SK-N-SH (cell line): ENCODE measurements around the gene GLIPR1L1. TPM values are rescaled to one million over a fixed set of nuclear protein-coding genes. Genes with fewer than 3 reads are reported as not detected.

ENCODE experiments used
- CTCF ChIA-PET: fragments of 300-600, 350-600 bp; formaldehyde crosslinking; extraction: SDS; loops from one replicate; lab custom pipeline; 2021; lab: Yijun Ruan, JAX
- POLR2A ChIA-PET: fragments of 350-600 bp; sonication (Branson Sonifier 250); formaldehyde crosslinking; extraction: SDS; loops from one replicate; lab custom pipeline; 2020; ENCODE audit warnings: antibody characterized with exemption, inconsistent platforms; lab: Yijun Ruan, JAX
- DNase-seq: peaks from one replicate; pipeline ENCODE4 v3.0.0; 2012
- H2AFZ ChIP-seq: fragments of 200-600 bp; sonication (generic); 2 replicates; pipeline ENCODE4 v1.8.1; 2016; ENCODE audit warnings: antibody characterized with exemption, mild to moderate bottlenecking, low read depth
- H3F3A ChIP-seq: fragments of 200-600 bp; sonication (generic); replicated peaks from 2 replicates; pipeline ENCODE3; 2016; ENCODE audit warnings: antibody characterized with exemption, mild to moderate bottlenecking; ENCODE audit not compliant: insufficient read depth
- H3K27ac ChIP-seq, 2 experiments: fragments of 200-500 bp in 1 of 2; fragments of 200-600 bp in 1 of 2; sonication (Bioruptor generic) in 1 of 2; sonication (generic), shearing (Covaris generic) in 1 of 2; 2 replicates each; pipeline versions ENCODE4 v1.5.1 to v1.6.1; 2014 to 2016; ENCODE audit warnings: low read depth in 2 of 2, inconsistent platforms in 1 of 2, low read length in 1 of 2, mild to moderate bottlenecking in 1 of 2, mixed read lengths in 1 of 2
- H3K27me3 ChIP-seq: fragments of 200-600 bp; sonication (generic), shearing (Covaris generic); 2 replicates; pipeline ENCODE4 v1.6.1; 2016; ENCODE audit warnings: mixed run types; ENCODE audit not compliant: insufficient read depth
- H3K36me3 ChIP-seq, 2 experiments: fragments of 200-500 bp in 1 of 2; fragments of 200-600 bp in 1 of 2; sonication (Bioruptor generic) in 1 of 2; sonication (generic) in 1 of 2; replicated peaks in 1 of 2; 2 replicates each; pipeline versions ENCODE3 to v1.5.1; 2014 to 2016; ENCODE audit warnings: low read length in 1 of 2, mild to moderate bottlenecking in 1 of 2; ENCODE audit not compliant: insufficient read depth in 2 of 2, control insufficient read depth in 1 of 2
- H3K4me1 ChIP-seq, 2 experiments: fragments of 200-500 bp in 1 of 2; fragments of 200-600 bp in 1 of 2; sonication (Bioruptor generic) in 1 of 2; sonication (generic), shearing (Covaris generic) in 1 of 2; 2 replicates each; pipeline versions ENCODE4 v1.5.1 to v1.6.1; 2014 to 2016; ENCODE audit warnings: low read depth in 1 of 2, low read length in 1 of 2, mixed run types in 1 of 2; ENCODE audit not compliant: insufficient read depth in 2 of 2, control insufficient read depth in 1 of 2
- H3K4me2 ChIP-seq: fragments of 200-600 bp; sonication (generic), shearing (Covaris generic); 2 replicates; pipeline ENCODE4 v1.6.1; 2017; ENCODE audit warnings: mixed run types
- H3K4me3 ChIP-seq, 2 experiments: fragments of 200-500 bp in 1 of 2; fragments of 200-600 bp in 1 of 2; sonication (Bioruptor generic) in 1 of 2; sonication (generic), shearing (Covaris generic) in 1 of 2; 2 replicates each; pipeline versions ENCODE4 v1.5.1 to v1.8.1; 2014 to 2016; ENCODE audit warnings: low read depth in 2 of 2, inconsistent platforms in 1 of 2, low read length in 1 of 2, mild to moderate bottlenecking in 1 of 2, mixed read lengths in 1 of 2, moderate library complexity in 1 of 2
- H3K79me2 ChIP-seq: fragments of 200-600 bp; sonication (generic); 2 replicates; pipeline ENCODE4 v1.8.1; 2017; ENCODE audit warnings: mild to moderate bottlenecking; ENCODE audit not compliant: insufficient read depth
- H3K9ac ChIP-seq: fragments of 200-600 bp; sonication (generic); 2 replicates; pipeline ENCODE4 v1.6.1; 2017; ENCODE audit warnings: mixed run types
- H3K9me2 ChIP-seq: fragments of 200-600 bp; sonication (generic); 2 replicates; pipeline ENCODE4 v1.6.1; 2017; ENCODE audit warnings: mixed run types
- H3K9me3 ChIP-seq: fragments of 200-600 bp; sonication (generic); 2 replicates; pipeline ENCODE4 v1.6.1; 2017; ENCODE audit warnings: mixed run types, mild to moderate bottlenecking, moderate library complexity
- H4K20me1 ChIP-seq: fragments of 200-600 bp; sonication (generic); 2 replicates; pipeline ENCODE4 v1.6.1; 2017; ENCODE audit warnings: mild to moderate bottlenecking, mixed run types; ENCODE audit not compliant: insufficient read depth
- CHD2 ChIP-seq: fragments of 150-350 bp; IDR thresholded peaks from 2 replicates; pipeline ENCODE4 v1.6.1; 2018; ENCODE audit warnings: low read length; ENCODE audit not compliant: partially characterized antibody
- EP300 ChIP-seq, 2 experiments: IDR thresholded peaks; 2 replicates each; pipeline versions ENCODE4 v1.4.0 to v1.6.1; 2012; ENCODE audit warnings: borderline replicate concordance in 1 of 2, low read depth in 1 of 2, low read length in 1 of 2
- GATA2 ChIP-seq: sonication (generic); formaldehyde crosslinking; IDR thresholded peaks from 2 replicates; pipeline ENCODE4 v1.5.0; 2020; ENCODE audit warnings: mild to moderate bottlenecking, missing genetic modification reagents
- MXI1 ChIP-seq: IDR thresholded peaks from 2 replicates; pipeline ENCODE4 v1.6.1; 2012; ENCODE audit warnings: mild to moderate bottlenecking, low read depth, low read length, improper control_type of control experiment
- NFIC ChIP-seq: IDR thresholded peaks from 2 replicates; pipeline ENCODE4 v1.4.0; 2012; ENCODE audit warnings: borderline replicate concordance
- POLR2AphosphoS5 ChIP-seq: IDR thresholded peaks from 2 replicates; pipeline ENCODE4 v1.6.1; 2012; ENCODE audit warnings: low read depth, low read length
- RAD21 ChIP-seq: IDR thresholded peaks from 2 replicates; pipeline ENCODE4 v1.6.1; 2012; ENCODE audit warnings: mild to moderate bottlenecking, low read length
- RCOR1 ChIP-seq: fragments of 150-350 bp; IDR thresholded peaks from 2 replicates; pipeline ENCODE4 v1.6.1; 2017; ENCODE audit warnings: antibody characterized with exemption, low read length
- RFX5 ChIP-seq: IDR thresholded peaks from 2 replicates; pipeline ENCODE4 v1.6.1; 2012; ENCODE audit warnings: mild to moderate bottlenecking, improper control_type of control experiment, low read length
- SIN3A ChIP-seq: IDR thresholded peaks from 2 replicates; pipeline ENCODE4 v1.6.1; 2012; ENCODE audit warnings: low read depth, mild to moderate bottlenecking, low read length, moderate library complexity, borderline replicate concordance
- SMC3 ChIP-seq: IDR thresholded peaks from 2 replicates; pipeline ENCODE4 v1.6.1; 2012; ENCODE audit warnings: low read depth, low read length, improper control_type of control experiment
- TCF12 ChIP-seq: IDR thresholded peaks from 2 replicates; pipeline ENCODE4 v1.4.0; 2012
- TEAD4 ChIP-seq: IDR thresholded peaks from 2 replicates; pipeline ENCODE4 v1.4.0; 2012; ENCODE audit warnings: mild to moderate bottlenecking, borderline replicate concordance; ENCODE audit not compliant: insufficient read depth
- YY1 ChIP-seq: IDR thresholded peaks from 2 replicates; pipeline ENCODE4 v1.4.0; 2012; ENCODE audit warnings: low read depth, mild to moderate bottlenecking
- WGBS: methylation state at CpG from one replicate; pipeline ENCODE4 v1.1.6; 2017; ENCODE audit warnings: low lambda C conversion rate; 5-methylcytosine and 5-hydroxymethylcytosine counted together
- polyA plus RNA-seq, 3 experiments: library from polyadenylated mRNA; depleted of rRNA; stranded (reverse); fragments of >200 nt; gene quantifications; 2 replicates each; pipeline ENCODE4 v1.2.3, GENCODE V29; 2012
- TF ChIP-seq, protein P1 (sequence below): IDR thresholded peaks from 2 replicates; pipeline ENCODE4 v1.6.1; 2012; ENCODE audit warnings: mild to moderate bottlenecking, low read depth, low read length, moderate library complexity
- TF ChIP-seq, protein P2 (sequence below): fragments of 200-600 bp; sonication (generic); IDR thresholded peaks from 2 replicates; pipeline ENCODE4 v1.6.1; 2017; ENCODE audit warnings: antibody characterized with exemption, mild to moderate bottlenecking, moderate library complexity
- TF ChIP-seq, protein P3 (sequence below): IDR thresholded peaks from 2 replicates; pipeline ENCODE4 v1.4.0; 2012; ENCODE audit warnings: low read depth
- TF ChIP-seq, protein P4 (sequence below): IDR thresholded peaks from 2 replicates; pipeline ENCODE4 v1.4.0; 2012; ENCODE audit warnings: low read depth, borderline replicate concordance
- TF ChIP-seq, protein P5 (sequence below): IDR thresholded peaks from 2 replicates; pipeline ENCODE4; 2012
- TF ChIP-seq, protein P6 (sequence below): fragments of 150-350 bp; IDR thresholded peaks from 2 replicates; pipeline ENCODE4 v1.6.1; 2016; ENCODE audit warnings: mild to moderate bottlenecking, low read depth, low read length

Gene GLIPR1L1, protein sequence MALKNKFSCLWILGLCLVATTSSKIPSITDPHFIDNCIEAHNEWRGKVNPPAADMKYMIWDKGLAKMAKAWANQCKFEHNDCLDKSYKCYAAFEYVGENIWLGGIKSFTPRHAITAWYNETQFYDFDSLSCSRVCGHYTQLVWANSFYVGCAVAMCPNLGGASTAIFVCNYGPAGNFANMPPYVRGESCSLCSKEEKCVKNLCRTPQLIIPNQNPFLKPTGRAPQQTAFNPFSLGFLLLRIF
- polyA plus RNA-seq (2012; rRNA removed) = not detected in 2 replicates
- not detected in 2 replicates for polyA plus RNA-seq (2012; cell fraction: cytosol; rRNA removed)
- polyA plus RNA-seq (2012; cell fraction: nucleus; rRNA removed) = not detected in 2 replicates

DNA sequence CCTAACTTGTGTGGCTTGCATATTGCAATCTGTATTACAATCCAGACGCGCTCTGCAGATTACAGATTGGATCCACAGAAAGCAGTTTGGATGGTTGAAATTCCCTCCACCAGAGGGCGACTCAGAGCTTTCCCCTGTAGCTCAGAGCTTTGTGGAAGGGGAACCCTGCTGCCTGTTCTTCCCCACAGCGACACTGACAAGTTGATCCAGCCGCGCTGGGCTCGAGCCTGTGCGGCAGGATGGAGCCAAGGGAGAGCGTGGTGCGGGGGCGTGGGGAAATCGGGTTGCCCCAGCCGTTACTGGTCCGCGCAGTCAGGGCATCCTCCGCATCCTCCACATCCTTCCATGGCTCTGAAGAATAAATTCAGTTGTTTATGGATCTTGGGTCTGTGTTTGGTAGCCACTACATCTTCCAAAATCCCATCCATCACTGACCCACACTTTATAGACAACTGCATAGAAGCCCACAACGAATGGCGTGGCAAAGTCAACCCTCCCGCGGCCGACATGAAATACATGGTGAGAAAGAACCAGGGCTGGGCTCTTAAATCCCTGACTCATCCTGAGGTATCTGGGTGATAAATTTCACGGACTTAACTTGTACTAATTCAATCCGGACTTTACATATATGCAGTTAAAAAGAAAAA is at the start of gene GLIPR1L1:
TSS of gene GLIPR1L1 (plus strand) at position 287 of the 647 bp plus-strand sequence. CDS start at position 346, 59 bp downstream.
- Histone ChIP-seq H3F3A (peaks cover 21% of the 10 kb centered on the region), H3K4me2 (peak within 1 kb of the TSS; percentile 67), H3K36me3 (no peaks in the 10 kb centered on the region), H3K4me3 (peak within 1 kb of the TSS; percentile 56 to 57), H3K9me2 (no peaks in the 10 kb centered on the region; the same call in 1 of the 2 replicates), H3K79me2 (no peaks in the 10 kb centered on the region), H2AFZ (peak within 1 kb of the TSS; percentile 71), H3K9ac (peak within 1 kb of the TSS; percentile 49; the same call in 1 of the 2 replicates), H3K27me3 (no peaks in the 10 kb centered on the region), H3K9me3 (no peaks in the 10 kb centered on the region), H4K20me1 (no peaks in the 10 kb centered on the region), H3K4me1 (peaks cover 0 to 6% of the 10 kb centered on the region in 2 experiments; a peak in 2 of 4 replicates), H3K27ac (peak within 1 kb of the TSS; percentile 56 to 68)
- POLR2A ChIA-PET = interaction anchor here (1.5 kb wide), 1 partner anchor 56 kb away, joined by 4 read pairs; the partner anchor contains the start of gene GLIPR1L2
- WGBS = 18% methylated on average over 12 of the region's 23 CpGs
- CTCF ChIA-PET = interaction anchor here (0.6 to 2.3 kb wide), 17 partner anchors 8 to 171 kb away, joined by 3 to 14 read pairs (median 4); partner anchors contain the start of gene GLIPR1L2
- DNase-seq = peak; percentile 81
- TF ChIP-seq YY1 = 0 out of 2 replicates have a peak, but pooled peaks have one; percentile 5
- peak; percentile 75 for TF ChIP-seq CHD2
- TF ChIP-seq GATA2 (CRISPR knock-in tag) = peak; percentile 73
- peak; percentile 77 for TF ChIP-seq SMC3
- TF ChIP-seq, protein P1, sequence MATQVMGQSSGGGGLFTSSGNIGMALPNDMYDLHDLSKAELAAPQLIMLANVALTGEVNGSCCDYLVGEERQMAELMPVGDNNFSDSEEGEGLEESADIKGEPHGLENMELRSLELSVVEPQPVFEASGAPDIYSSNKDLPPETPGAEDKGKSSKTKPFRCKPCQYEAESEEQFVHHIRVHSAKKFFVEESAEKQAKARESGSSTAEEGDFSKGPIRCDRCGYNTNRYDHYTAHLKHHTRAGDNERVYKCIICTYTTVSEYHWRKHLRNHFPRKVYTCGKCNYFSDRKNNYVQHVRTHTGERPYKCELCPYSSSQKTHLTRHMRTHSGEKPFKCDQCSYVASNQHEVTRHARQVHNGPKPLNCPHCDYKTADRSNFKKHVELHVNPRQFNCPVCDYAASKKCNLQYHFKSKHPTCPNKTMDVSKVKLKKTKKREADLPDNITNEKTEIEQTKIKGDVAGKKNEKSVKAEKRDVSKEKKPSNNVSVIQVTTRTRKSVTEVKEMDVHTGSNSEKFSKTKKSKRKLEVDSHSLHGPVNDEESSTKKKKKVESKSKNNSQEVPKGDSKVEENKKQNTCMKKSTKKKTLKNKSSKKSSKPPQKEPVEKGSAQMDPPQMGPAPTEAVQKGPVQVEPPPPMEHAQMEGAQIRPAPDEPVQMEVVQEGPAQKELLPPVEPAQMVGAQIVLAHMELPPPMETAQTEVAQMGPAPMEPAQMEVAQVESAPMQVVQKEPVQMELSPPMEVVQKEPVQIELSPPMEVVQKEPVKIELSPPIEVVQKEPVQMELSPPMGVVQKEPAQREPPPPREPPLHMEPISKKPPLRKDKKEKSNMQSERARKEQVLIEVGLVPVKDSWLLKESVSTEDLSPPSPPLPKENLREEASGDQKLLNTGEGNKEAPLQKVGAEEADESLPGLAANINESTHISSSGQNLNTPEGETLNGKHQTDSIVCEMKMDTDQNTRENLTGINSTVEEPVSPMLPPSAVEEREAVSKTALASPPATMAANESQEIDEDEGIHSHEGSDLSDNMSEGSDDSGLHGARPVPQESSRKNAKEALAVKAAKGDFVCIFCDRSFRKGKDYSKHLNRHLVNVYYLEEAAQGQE = 0 out of 2 replicates have a peak, but pooled peaks have one; percentile 21
- TF ChIP-seq TCF12 = peak; percentile 60
- TF ChIP-seq NFIC = no peak
- peak; percentile 57; the same call in 1 of the 2 replicates for TF ChIP-seq RFX5
- TF ChIP-seq RAD21 = peak; percentile 74
- TF ChIP-seq, protein P2, sequence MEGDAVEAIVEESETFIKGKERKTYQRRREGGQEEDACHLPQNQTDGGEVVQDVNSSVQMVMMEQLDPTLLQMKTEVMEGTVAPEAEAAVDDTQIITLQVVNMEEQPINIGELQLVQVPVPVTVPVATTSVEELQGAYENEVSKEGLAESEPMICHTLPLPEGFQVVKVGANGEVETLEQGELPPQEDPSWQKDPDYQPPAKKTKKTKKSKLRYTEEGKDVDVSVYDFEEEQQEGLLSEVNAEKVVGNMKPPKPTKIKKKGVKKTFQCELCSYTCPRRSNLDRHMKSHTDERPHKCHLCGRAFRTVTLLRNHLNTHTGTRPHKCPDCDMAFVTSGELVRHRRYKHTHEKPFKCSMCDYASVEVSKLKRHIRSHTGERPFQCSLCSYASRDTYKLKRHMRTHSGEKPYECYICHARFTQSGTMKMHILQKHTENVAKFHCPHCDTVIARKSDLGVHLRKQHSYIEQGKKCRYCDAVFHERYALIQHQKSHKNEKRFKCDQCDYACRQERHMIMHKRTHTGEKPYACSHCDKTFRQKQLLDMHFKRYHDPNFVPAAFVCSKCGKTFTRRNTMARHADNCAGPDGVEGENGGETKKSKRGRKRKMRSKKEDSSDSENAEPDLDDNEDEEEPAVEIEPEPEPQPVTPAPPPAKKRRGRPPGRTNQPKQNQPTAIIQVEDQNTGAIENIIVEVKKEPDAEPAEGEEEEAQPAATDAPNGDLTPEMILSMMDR = peak; percentile 83
- TF ChIP-seq TEAD4 = peak; percentile 97
- TF ChIP-seq MXI1 = peak; percentile 83
- TF ChIP-seq POLR2AphosphoS5 = no peak; the same call in 1 of the 2 replicates
- TF ChIP-seq EP300 (IDR thresholded peaks at IDR 0.05; ENCODE audit: borderline replicate concordance in 1 of 2, low read depth in 1 of 2, low read length in 1 of 2) = peak in 1 of 2 experiments; percentile 25; a peak in 1 of 4 replicates
- TF ChIP-seq, protein P3, sequence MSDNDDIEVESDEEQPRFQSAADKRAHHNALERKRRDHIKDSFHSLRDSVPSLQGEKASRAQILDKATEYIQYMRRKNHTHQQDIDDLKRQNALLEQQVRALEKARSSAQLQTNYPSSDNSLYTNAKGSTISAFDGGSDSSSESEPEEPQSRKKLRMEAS = peak; percentile 69; the same call in 1 of the 2 replicates
- TF ChIP-seq, protein P4, sequence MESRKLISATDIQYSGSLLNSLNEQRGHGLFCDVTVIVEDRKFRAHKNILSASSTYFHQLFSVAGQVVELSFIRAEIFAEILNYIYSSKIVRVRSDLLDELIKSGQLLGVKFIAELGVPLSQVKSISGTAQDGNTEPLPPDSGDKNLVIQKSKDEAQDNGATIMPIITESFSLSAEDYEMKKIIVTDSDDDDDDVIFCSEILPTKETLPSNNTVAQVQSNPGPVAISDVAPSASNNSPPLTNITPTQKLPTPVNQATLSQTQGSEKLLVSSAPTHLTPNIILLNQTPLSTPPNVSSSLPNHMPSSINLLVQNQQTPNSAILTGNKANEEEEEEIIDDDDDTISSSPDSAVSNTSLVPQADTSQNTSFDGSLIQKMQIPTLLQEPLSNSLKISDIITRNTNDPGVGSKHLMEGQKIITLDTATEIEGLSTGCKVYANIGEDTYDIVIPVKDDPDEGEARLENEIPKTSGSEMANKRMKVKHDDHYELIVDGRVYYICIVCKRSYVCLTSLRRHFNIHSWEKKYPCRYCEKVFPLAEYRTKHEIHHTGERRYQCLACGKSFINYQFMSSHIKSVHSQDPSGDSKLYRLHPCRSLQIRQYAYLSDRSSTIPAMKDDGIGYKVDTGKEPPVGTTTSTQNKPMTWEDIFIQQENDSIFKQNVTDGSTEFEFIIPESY = no peak
- 0 out of 2 replicates have a peak, but pooled peaks have one; percentile 27 for TF ChIP-seq SIN3A
- TF ChIP-seq RCOR1 = peak; percentile 70; the same call in 1 of the 2 replicates
- TF ChIP-seq, protein P5, sequence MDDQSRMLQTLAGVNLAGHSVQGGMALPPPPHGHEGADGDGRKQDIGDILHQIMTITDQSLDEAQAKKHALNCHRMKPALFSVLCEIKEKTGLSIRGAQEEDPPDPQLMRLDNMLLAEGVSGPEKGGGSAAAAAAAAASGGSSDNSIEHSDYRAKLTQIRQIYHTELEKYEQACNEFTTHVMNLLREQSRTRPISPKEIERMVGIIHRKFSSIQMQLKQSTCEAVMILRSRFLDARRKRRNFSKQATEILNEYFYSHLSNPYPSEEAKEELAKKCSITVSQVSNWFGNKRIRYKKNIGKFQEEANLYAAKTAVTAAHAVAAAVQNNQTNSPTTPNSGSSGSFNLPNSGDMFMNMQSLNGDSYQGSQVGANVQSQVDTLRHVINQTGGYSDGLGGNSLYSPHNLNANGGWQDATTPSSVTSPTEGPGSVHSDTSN = no peak; the same call in 1 of the 2 replicates
- TF ChIP-seq, protein P6, sequence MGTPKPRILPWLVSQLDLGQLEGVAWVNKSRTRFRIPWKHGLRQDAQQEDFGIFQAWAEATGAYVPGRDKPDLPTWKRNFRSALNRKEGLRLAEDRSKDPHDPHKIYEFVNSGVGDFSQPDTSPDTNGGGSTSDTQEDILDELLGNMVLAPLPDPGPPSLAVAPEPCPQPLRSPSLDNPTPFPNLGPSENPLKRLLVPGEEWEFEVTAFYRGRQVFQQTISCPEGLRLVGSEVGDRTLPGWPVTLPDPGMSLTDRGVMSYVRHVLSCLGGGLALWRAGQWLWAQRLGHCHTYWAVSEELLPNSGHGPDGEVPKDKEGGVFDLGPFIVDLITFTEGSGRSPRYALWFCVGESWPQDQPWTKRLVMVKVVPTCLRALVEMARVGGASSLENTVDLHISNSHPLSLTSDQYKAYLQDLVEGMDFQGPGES = no peak
